LNCaP clone FGC (cell line): Measurements from ENCODE around the gene PITPNC1.
"Not testable (repeated sequence)": the region's sequence is repeated elsewhere in the genome, so short reads cannot be mapped to it uniquely, and the experiment has no call there.

Experiments used
- DNase-seq: peaks from one replicate; pipeline ENCODE4 v3.0.0-alpha.2; 2011; ENCODE audit warnings: low read depth
- H3K4me3 ChIP-seq: 2 replicates; pipeline ENCODE4 v1.5.1; 2011; ENCODE audit warnings: mild to moderate bottlenecking, low read depth, low read length, control low read depth
- TF ChIP-seq, protein P1 (sequence below): IDR thresholded peaks from 2 replicates; pipeline ENCODE4 v1.5.1; 2012; ENCODE audit warnings: mild to moderate bottlenecking; ENCODE audit not compliant: control insufficient read depth, insufficient read depth; ENCODE audit errors: extremely low read depth

PITPNC1 gene

DNA sequence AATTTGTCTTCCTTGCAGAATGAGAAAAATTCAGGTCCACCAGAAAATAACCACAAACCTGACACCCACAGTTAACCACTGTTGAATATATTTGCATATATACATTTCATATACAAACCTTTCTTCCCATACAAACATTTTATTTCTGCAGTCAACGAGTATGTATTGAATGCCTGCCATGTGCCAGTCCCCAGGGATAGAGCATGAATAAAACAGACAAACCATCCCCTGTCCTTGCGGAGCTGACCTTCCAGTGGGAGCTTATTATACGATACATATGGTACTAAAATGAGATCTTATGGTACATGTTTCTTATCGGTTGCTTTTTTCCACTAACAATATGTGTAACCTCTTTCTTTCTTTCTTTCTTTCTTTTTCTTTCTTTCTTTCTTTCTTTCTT, 116.7 kb downstream of the PITPNC1 start:
- H3K4me3 ChIP-seq, result no peak overlapping the region
- TF ChIP-seq, protein P1, sequence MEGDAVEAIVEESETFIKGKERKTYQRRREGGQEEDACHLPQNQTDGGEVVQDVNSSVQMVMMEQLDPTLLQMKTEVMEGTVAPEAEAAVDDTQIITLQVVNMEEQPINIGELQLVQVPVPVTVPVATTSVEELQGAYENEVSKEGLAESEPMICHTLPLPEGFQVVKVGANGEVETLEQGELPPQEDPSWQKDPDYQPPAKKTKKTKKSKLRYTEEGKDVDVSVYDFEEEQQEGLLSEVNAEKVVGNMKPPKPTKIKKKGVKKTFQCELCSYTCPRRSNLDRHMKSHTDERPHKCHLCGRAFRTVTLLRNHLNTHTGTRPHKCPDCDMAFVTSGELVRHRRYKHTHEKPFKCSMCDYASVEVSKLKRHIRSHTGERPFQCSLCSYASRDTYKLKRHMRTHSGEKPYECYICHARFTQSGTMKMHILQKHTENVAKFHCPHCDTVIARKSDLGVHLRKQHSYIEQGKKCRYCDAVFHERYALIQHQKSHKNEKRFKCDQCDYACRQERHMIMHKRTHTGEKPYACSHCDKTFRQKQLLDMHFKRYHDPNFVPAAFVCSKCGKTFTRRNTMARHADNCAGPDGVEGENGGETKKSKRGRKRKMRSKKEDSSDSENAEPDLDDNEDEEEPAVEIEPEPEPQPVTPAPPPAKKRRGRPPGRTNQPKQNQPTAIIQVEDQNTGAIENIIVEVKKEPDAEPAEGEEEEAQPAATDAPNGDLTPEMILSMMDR, result no peak
- DNase-seq, result no peak

DNA sequence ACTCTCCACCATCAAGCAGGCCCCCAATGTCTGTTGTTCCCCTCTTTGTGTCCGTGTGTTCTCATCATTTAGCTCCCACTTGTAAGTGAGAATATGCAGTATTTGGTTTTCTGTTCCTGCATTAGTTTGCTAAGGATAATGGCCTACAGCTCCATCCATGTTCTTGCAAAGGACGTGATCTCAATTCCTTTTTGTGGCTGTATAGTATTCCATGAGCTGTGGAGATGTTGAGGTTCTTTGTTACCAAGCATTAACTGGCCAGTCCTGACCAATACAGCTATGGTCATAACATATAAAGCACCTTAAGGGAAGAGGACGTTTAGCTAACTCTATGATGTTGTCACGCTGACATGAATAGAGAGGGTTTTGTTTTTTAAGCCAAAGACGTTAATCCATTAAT, 118.5 kb downstream of the PITPNC1 start:
- not testable (repeated sequence) for DNase-seq, H3K4me3 ChIP-seq

DNA sequence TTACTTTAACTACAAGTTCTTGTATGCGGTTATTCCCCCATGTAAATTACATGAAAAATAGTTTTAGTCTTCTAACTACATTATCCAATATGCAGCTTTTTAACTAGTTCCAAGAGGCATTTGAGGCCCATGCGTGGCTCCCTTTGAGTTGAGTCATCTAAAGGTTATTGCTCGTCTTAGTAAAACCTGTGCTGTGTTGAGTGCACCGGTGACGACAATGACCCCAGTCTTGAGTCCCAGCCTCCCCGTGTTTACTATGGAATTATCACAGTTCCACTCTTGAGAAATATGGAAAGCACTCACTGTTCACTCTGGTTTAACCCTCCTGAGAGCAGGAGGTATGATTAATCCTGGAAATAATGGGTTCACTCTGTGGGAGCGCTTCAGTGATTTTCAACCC, 119.2 kb downstream of the PITPNC1 start:
- H3K4me3 ChIP-seq, result no peak overlapping the region
- TF ChIP-seq, protein P1, result no peak
- no peak for DNase-seq

DNA sequence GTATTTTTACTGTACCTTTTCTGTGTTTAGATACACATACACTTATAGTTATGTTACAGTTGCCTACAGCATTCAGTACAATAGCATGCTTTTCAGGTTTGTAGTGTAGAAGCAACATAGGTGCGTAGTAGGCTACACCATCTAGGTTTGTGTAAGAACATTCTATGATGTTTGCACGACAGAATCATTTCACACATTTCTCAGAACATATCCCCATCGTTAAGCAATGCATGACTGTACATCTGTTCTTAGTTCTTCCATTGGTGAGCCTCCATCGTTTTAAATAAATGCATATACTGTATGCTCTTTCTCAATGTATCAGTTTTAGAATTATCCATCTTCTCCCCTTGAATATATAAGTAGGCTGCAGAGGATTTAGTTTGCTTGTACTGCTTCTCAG, 122.6 kb downstream of the PITPNC1 start:
- TF ChIP-seq, protein P1, result no peak
- DNase-seq, result no peak
- H3K4me3 ChIP-seq, result no peak overlapping the region

DNA sequence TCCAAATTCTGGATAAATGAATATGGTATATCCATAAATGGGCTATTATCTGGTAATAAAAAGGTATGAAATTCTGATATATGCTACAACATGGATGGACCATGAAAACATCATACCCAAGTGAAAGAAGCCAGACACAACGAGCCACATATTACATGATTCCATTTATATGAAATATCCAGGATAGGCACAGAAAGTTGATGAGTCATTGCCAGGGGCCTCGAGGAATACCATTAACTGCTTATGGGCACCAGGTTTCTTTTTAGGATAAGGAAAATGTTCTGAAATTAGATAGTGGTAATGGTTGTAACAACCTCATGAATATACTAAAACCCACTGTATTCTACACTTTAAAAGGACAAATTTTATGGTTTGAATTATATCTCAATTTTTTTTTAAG, 123.2 kb downstream of the PITPNC1 start:
- TF ChIP-seq, protein P1, result no peak
- DNase-seq, result no peak
- H3K4me3 ChIP-seq, result no peak overlapping the region

DNA sequence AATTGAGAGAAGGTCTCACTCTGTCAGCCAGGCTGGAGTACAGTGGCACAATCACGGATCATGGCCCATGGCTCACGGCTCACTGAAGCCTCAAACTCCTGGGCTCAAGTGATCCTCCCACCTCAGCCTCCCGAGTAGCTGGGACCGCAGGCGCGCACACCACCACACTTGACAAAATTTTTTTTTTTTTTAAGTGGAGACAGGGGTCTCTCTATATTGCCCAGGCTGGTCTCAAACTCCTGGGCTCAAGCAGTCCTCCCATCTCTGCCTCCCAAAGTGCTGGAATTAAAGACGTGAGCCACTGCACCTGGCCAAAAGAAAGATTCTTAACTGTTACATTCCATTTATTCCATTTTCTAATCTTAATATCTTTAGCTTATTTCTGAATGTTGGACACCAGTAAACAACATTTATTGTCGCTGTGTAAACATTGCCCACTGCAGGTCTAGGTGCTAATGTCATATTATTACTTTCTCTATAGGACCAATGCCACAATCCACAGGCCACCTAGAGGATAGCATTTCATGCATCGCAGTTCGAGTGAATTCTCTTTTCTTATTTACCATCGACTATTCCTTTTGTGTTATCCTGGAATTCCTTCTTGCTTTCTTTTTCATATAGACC, 123.7 kb downstream of the PITPNC1 start:
- H3K4me3 ChIP-seq, result no peak overlapping the region
- no peak for DNase-seq
- TF ChIP-seq, protein P1, result no peak

DNA sequence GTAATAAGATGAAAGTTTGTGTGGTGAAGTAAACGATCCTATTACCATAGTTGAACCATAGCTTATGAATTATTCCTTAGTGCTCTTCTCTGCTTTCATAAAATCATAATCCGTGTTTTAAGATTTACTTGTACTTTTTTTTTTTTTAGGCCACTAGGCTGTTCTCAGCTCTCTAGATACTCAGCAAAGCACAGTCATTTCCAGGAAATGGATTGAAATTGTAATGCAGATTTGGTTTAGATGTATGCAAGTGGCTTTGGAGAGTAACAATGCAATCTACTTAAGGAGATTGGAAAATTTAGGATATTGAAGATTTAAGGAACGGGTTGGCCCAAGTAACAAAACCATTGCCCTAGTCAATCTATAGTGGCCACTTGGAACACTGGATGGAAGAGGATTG, 125.1 kb downstream of the PITPNC1 start:
- no peak for DNase-seq
- TF ChIP-seq, protein P1, result no peak
- no peak overlapping the region for H3K4me3 ChIP-seq
